HEK293T (cell line): Measurements from ENCODE around the gene PDZD2.

Source experiments
- BHLHE40 ChIP-seq: fragments of 450-650 bp; IDR thresholded peaks from 2 replicates; pipeline ENCODE4 v1.6.1; 2016; ENCODE audit warnings: mild to moderate bottlenecking, moderate library complexity, borderline replicate concordance
- CTBP1 ChIP-seq: fragments of 450-650 bp; IDR thresholded peaks from 2 replicates; pipeline ENCODE4 v1.6.1; 2016; ENCODE audit warnings: borderline replicate concordance
- FOXA1 ChIP-seq: fragments of 450-650 bp; IDR thresholded peaks from 2 replicates; pipeline ENCODE4 v1.6.1; 2016; ENCODE audit warnings: mild to moderate bottlenecking
- FOXM1 ChIP-seq: fragments of 450-650 bp; IDR thresholded peaks from 2 replicates; pipeline ENCODE4 v1.6.1; 2017; ENCODE audit warnings: mild to moderate bottlenecking, borderline replicate concordance
- HDGF ChIP-seq: fragments of 450-650 bp; IDR thresholded peaks from 2 replicates; pipeline ENCODE4 v1.6.1; 2017; ENCODE audit warnings: antibody characterized with exemption, borderline replicate concordance
- NFRKB ChIP-seq: fragments of 450-650 bp; IDR thresholded peaks from 2 replicates; pipeline ENCODE4 v1.6.1; 2016; ENCODE audit warnings: mild to moderate bottlenecking, moderate library complexity
- SP1 ChIP-seq: fragments of 450-650 bp; IDR thresholded peaks from 2 replicates; pipeline ENCODE4 v1.6.1; 2017

GRCh38 chr5:31819926-31820516 lies 181.1 kb downstream of the PDZD2 start:
- TF ChIP-seq CTBP1 (no peak), NFRKB (no peak), SP1 (no peak), BHLHE40 (no peak), HDGF (no peak), FOXM1 (no peak), FOXA1 (no peak)
